H9 (cell line): ENCODE measurements around the gene SNRNP70. TPM values are rescaled to one million over a fixed set of nuclear protein-coding genes. Genes with fewer than 3 reads are reported as not detected.
"Not testable (repeated sequence)": the region's sequence is repeated elsewhere in the genome, so short reads cannot be mapped to it uniquely, and the experiment has no call there.

Source experiments
- DNase-seq: peaks from one replicate; pipeline ENCODE4 v3.0.0-alpha.2; 2017
- H2AFZ ChIP-seq: one replicate; pipeline ENCODE4 v1.6.1; 2013; ENCODE audit warnings: mild to moderate bottlenecking, low read length, control low read depth, moderate library complexity
- H2AK5ac ChIP-seq: 2 replicates; pipeline ENCODE4 v1.6.1; 2013; ENCODE audit warnings: low read length, control low read depth, mixed read lengths; ENCODE audit not compliant: insufficient read length
- H2BK120ac ChIP-seq: one replicate; pipeline ENCODE4 v1.6.1; 2013; ENCODE audit warnings: low read depth, mild to moderate bottlenecking, low read length, control low read depth, inconsistent platforms; ENCODE audit not compliant: poor library complexity, severe bottlenecking
- H2BK12ac ChIP-seq: 2 replicates; pipeline ENCODE4 v1.6.1; 2013; ENCODE audit warnings: low read length, control low read depth, mixed read lengths, low read depth; ENCODE audit not compliant: insufficient read length
- H2BK15ac ChIP-seq: 2 replicates; pipeline ENCODE4 v1.6.1; 2013; ENCODE audit warnings: low read depth, low read length, control low read depth
- H2BK20ac ChIP-seq: one replicate; pipeline ENCODE4 v1.6.1; 2013; ENCODE audit warnings: low read depth, mild to moderate bottlenecking, low read length, control low read depth, inconsistent platforms; ENCODE audit not compliant: poor library complexity, severe bottlenecking
- H2BK5ac ChIP-seq: 2 replicates; pipeline ENCODE4 v1.6.1; 2013; ENCODE audit warnings: low read length, control low read depth, mixed read lengths; ENCODE audit not compliant: insufficient read length
- H3K14ac ChIP-seq: 2 replicates; pipeline ENCODE4 v1.6.1; 2013; ENCODE audit warnings: low read length, control low read depth; ENCODE audit not compliant: insufficient read depth
- H3K18ac ChIP-seq: 2 replicates; pipeline ENCODE4 v1.6.1; 2013; ENCODE audit warnings: low read depth, mild to moderate bottlenecking, mixed read lengths, low read length, control low read depth; ENCODE audit not compliant: insufficient read length
- H3K23ac ChIP-seq: 2 replicates; pipeline ENCODE4 v1.6.1; 2013; ENCODE audit warnings: low read length, control low read depth, mixed read lengths, low read depth; ENCODE audit not compliant: insufficient read length
- H3K23me2 ChIP-seq: 2 replicates; pipeline ENCODE4 v1.6.1; 2013; ENCODE audit warnings: low read depth, mild to moderate bottlenecking, mixed read lengths, low read length, control low read depth; ENCODE audit not compliant: insufficient read length, poor library complexity, severe bottlenecking
- H3K27ac ChIP-seq: 2 replicates; pipeline ENCODE4 v1.5.1; 2013; ENCODE audit warnings: low read length, control low read depth, mixed read lengths, low read depth; ENCODE audit not compliant: insufficient read length
- H3K27me3 ChIP-seq: 2 replicates; pipeline ENCODE4 v1.6.1; 2013; ENCODE audit warnings: low read length, control low read depth, inconsistent platforms; ENCODE audit not compliant: insufficient read depth
- H3K4ac ChIP-seq: 2 replicates; pipeline ENCODE4 v1.6.1; 2013; ENCODE audit warnings: low read depth, mild to moderate bottlenecking, control low read depth, inconsistent platforms, low read length, moderate library complexity
- H3K4me1 ChIP-seq: 2 replicates; pipeline ENCODE4 v1.6.1; 2013; ENCODE audit warnings: low read length, control low read depth, inconsistent platforms; ENCODE audit not compliant: insufficient read depth
- H3K4me2 ChIP-seq: 2 replicates; pipeline ENCODE4 v1.6.1; 2013; ENCODE audit warnings: low read length, control low read depth, mixed read lengths; ENCODE audit not compliant: insufficient read length, insufficient read depth
- H3K56ac ChIP-seq: 2 replicates; pipeline ENCODE4 v1.6.1; 2013; ENCODE audit warnings: low read depth, mild to moderate bottlenecking, mixed read lengths, low read length, control low read depth; ENCODE audit not compliant: insufficient read length
- H3K79me1 ChIP-seq: 2 replicates; pipeline ENCODE4 v1.6.1; 2013; ENCODE audit warnings: low read depth, mild to moderate bottlenecking, moderate library complexity, low read length, control low read depth, inconsistent platforms; ENCODE audit not compliant: insufficient read depth, poor library complexity, severe bottlenecking
- H3K79me2 ChIP-seq: 2 replicates; pipeline ENCODE4 v1.6.1; 2013; ENCODE audit warnings: low read length, control low read depth, inconsistent platforms; ENCODE audit not compliant: insufficient read depth
- H3K9ac ChIP-seq: 2 replicates; pipeline ENCODE4 v1.6.1; 2013; ENCODE audit warnings: low read length, control low read depth, mixed read lengths; ENCODE audit not compliant: insufficient read length; ENCODE audit errors: extremely low read depth
- H3K9me3 ChIP-seq: one replicate; pipeline ENCODE4 v1.6.1; 2013; ENCODE audit warnings: low read depth, low read length, inconsistent platforms; ENCODE audit not compliant: control insufficient read depth
- H3T11ph ChIP-seq: one replicate; pipeline ENCODE4 v1.6.1; 2013; ENCODE audit warnings: mild to moderate bottlenecking, low read length, control low read depth, inconsistent platforms
- H4K20me1 ChIP-seq: one replicate; pipeline ENCODE4 v1.6.1; 2013; ENCODE audit not compliant: control insufficient read depth, insufficient read length, insufficient read depth
- H4K5ac ChIP-seq: 2 replicates; pipeline ENCODE4 v1.6.1; 2013; ENCODE audit warnings: low read depth, mild to moderate bottlenecking, mixed read lengths, low read length, control low read depth; ENCODE audit not compliant: insufficient read length
- H4K8ac ChIP-seq: replicated peaks from 2 replicates; pipeline ENCODE4 v1.6.1; 2013; ENCODE audit warnings: low read length, control low read depth, mixed read lengths, low read depth; ENCODE audit not compliant: insufficient read length
- H4K91ac ChIP-seq: 2 replicates; pipeline ENCODE4 v1.6.1; 2013; ENCODE audit warnings: low read depth, mild to moderate bottlenecking, moderate library complexity, mixed read lengths, low read length, control low read depth; ENCODE audit not compliant: insufficient read length
- H3K27ac Mint-ChIP-seq, 3 experiments: 2 replicates in 2 of 3; 3 replicates in 1 of 3; pipeline ENCODE4 v1.8.0; 2020 to 2021; ENCODE audit warnings: mixed read lengths in 3 of 3, mild to moderate bottlenecking in 1 of 3, moderate library complexity in 1 of 3
- H3K27me3 Mint-ChIP-seq: 2 replicates; pipeline ENCODE4 v1.8.0; 2021; ENCODE audit warnings: low read depth, mild to moderate bottlenecking, moderate library complexity, mixed read lengths
- H3K36me3 Mint-ChIP-seq, 3 experiments: 2 replicates in 2 of 3; 3 replicates in 1 of 3; pipeline ENCODE4 v1.8.0; 2020 to 2021; ENCODE audit warnings: low read depth in 3 of 3, mixed read lengths in 3 of 3; ENCODE audit not compliant: insufficient read depth in 1 of 3
- H3K4me1 Mint-ChIP-seq, 2 experiments: 2 replicates each; pipeline ENCODE4 v1.8.0; 2020; ENCODE audit warnings: mixed read lengths in 2 of 2
- H3K4me3 Mint-ChIP-seq, 2 experiments: 2 replicates in 1 of 2; 3 replicates in 1 of 2; pipeline ENCODE4 v1.8.0; 2020 to 2021; ENCODE audit warnings: mild to moderate bottlenecking in 2 of 2, mixed read lengths in 2 of 2, moderate library complexity in 1 of 2
- H3K9me3 Mint-ChIP-seq, 2 experiments: 2 replicates in 1 of 2; 3 replicates in 1 of 2; pipeline ENCODE4 v1.8.0; 2020; ENCODE audit warnings: mild to moderate bottlenecking in 2 of 2, mixed read lengths in 2 of 2, moderate library complexity in 1 of 2
- WGBS: extraction: QIAGEN DNeasy Blood & Tissue Kit; methylation state at CpG from one replicate; pipeline ENCODE4 v1.1.7; 2013; ENCODE audit warnings: missing lambda C conversion rate, low lambda C conversion rate, mixed read lengths; ENCODE audit not compliant: insufficient read length; ENCODE audit errors: extremely low coverage; 5-methylcytosine and 5-hydroxymethylcytosine counted together
- total RNA-seq: library from RNA; stranded (reverse); gene quantifications from 2 replicates; pipeline ENCODE4 v1.2.1, GENCODE V29; 2021

Gene SNRNP70
- total RNA-seq, 1 experiment from 2014 or later, result 295 TPM

- no CpG with 5 or more reads among the region's 15 CpGs for WGBS
- not testable (repeated sequence) for DNase-seq, H3K4me2 ChIP-seq
Measured at GRCh38 chr19:49043548-49043947, 41.7 kb upstream of the SNRNP70 start, which contains the start of gene CGB5. Gene CGB5 (plus strand): TSS chr19:49043848. CDS start chr19:49044210, 362 bp downstream.

DNA sequence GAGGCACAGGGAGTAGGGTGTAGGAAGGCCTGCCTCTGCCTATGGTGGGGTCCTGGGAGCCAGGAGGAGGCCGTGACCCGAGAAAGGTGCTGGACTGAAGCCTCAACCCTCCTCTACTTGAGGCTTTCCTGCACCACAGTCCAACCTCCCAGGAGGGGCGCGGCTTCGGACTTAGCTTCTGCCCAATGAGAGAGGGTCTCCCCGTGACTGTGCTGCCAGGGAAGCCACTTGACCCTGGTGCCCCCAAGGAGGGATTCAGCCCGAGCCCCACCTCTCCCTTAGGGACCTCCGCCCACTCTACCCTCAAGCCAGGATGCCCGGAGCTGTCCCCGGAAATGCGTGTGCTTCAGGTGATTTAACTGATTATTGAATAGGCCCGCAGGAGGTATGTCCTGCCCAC, 36.2 kb upstream of the SNRNP70 start, which contains the start of gene CGB8:
Gene CGB8, minus strand, starts transcription at position 101 of the 400 bp plus-strand sequence. CDS start 372 bp downstream, outside the sequence.
- peaks cover 32% of the 10 kb centered on the region for H3K27me3 Mint-ChIP-seq
- not testable (repeated sequence) for H3K9me3 ChIP-seq, H3K14ac ChIP-seq, H3K23me2 ChIP-seq, H3K27me3 ChIP-seq, H3K27ac Mint-ChIP-seq, H4K8ac ChIP-seq, H2BK20ac ChIP-seq, H2BK120ac ChIP-seq, H3K18ac ChIP-seq, H3K4me3 Mint-ChIP-seq, H4K20me1 ChIP-seq, H2BK12ac ChIP-seq, H3K9me3 Mint-ChIP-seq, H2AK5ac ChIP-seq, H3K9ac ChIP-seq, H3K56ac ChIP-seq, H3K4me1 ChIP-seq, H3K79me2 ChIP-seq, H3K4me2 ChIP-seq, H3K4ac ChIP-seq, DNase-seq, H2BK15ac ChIP-seq, H4K5ac ChIP-seq, H3K79me1 ChIP-seq, H4K91ac ChIP-seq, H2BK5ac ChIP-seq, H3K23ac ChIP-seq, H3K36me3 Mint-ChIP-seq, H3T11ph ChIP-seq, H2AFZ ChIP-seq, H3K27ac ChIP-seq
- peaks cover 0 to 14% of the 10 kb centered on the region in 2 experiments; a peak in 2 of 4 replicates for H3K4me1 Mint-ChIP-seq
- no CpG with 5 or more reads among the region's 12 CpGs for WGBS

More at GRCh38 chr19:49043548-49043947, 41.7 kb upstream of the SNRNP70 start, which contains the start of gene CGB5:
- not testable (repeated sequence) for H3K4me3 Mint-ChIP-seq, H3K4ac ChIP-seq, H3K79me1 ChIP-seq, H4K20me1 ChIP-seq, H3K27ac Mint-ChIP-seq, H4K8ac ChIP-seq, H3K56ac ChIP-seq, H3K4me1 Mint-ChIP-seq, H2BK15ac ChIP-seq, H3K36me3 Mint-ChIP-seq, H3K27me3 ChIP-seq, H3T11ph ChIP-seq, H3K18ac ChIP-seq, H2BK5ac ChIP-seq, H4K91ac ChIP-seq, H3K23me2 ChIP-seq, H3K27ac ChIP-seq, H3K23ac ChIP-seq, H2AK5ac ChIP-seq, H2BK12ac ChIP-seq, H3K14ac ChIP-seq, H2BK20ac ChIP-seq, H3K9ac ChIP-seq, H2AFZ ChIP-seq, H3K79me2 ChIP-seq, H3K4me1 ChIP-seq, H3K9me3 ChIP-seq, H4K5ac ChIP-seq, H3K9me3 Mint-ChIP-seq, H2BK120ac ChIP-seq
- peaks cover 22% of the 10 kb centered on the region for H3K27me3 Mint-ChIP-seq
